GM12874 (cell line): ENCODE data around the gene NHP2.

Experiments
- CTCF ChIP-seq: IDR thresholded peaks from 2 replicates; pipeline ENCODE4 v1.5.1; 2011; ENCODE audit warnings: low read depth, mild to moderate bottlenecking, control low read depth, low read length, moderate library complexity; ENCODE audit not compliant: insufficient read depth

The NHP2 gene

GRCh38 chr5:178165581-178165980 lies 11.9 kb upstream of the NHP2 start:
- no peak for TF ChIP-seq CTCF

GRCh38 chr5:178163772-178164735 lies 10.4 kb upstream of the NHP2 start:
- peak; percentile 98 for TF ChIP-seq CTCF

GRCh38 chr5:178162481-178162880 lies 8.8 kb upstream of the NHP2 start:
- TF ChIP-seq CTCF: no peak

DNA sequence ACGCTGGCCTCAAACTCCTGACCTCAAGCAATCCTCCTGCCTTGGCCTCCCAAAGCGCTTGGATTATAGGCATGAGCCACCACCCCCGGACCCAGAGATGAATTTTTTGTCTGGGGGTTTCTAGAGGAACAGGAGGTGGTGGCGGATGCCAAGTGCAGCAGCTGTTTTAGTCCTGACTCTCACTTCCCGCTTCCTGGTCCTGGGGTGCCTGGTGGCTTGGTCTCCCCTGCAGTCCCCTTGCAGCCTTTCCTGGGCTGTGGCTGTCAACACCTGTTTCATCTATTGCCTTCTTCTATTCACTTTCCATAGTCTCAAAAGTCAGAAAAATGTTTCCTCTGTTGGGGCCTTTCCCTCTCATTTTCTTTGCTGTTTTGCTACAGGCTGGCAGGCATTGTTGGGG lies 6.5 kb upstream of the NHP2 start:
- TF ChIP-seq CTCF: no peak

DNA sequence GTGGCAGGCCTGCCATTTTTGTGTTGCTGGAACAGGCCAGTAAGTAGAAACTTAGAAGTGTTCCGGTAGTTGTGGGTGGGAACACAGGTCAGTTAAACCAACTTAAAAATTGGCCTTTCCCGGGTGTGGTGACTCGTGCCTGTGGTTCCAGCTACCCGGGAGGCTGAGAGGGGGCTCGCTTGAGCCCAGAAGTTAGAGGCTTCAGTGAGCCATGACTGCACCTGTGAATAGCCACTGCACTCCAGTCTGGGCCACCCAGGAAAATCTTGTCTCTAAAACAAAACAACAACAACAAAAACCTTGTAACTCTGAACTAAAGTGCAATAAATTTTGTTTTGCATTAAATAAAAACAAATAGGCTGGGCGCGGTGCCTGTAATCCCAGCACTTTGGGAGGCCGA lies 1.4 kb upstream of the NHP2 start:
- no peak for TF ChIP-seq CTCF

DNA sequence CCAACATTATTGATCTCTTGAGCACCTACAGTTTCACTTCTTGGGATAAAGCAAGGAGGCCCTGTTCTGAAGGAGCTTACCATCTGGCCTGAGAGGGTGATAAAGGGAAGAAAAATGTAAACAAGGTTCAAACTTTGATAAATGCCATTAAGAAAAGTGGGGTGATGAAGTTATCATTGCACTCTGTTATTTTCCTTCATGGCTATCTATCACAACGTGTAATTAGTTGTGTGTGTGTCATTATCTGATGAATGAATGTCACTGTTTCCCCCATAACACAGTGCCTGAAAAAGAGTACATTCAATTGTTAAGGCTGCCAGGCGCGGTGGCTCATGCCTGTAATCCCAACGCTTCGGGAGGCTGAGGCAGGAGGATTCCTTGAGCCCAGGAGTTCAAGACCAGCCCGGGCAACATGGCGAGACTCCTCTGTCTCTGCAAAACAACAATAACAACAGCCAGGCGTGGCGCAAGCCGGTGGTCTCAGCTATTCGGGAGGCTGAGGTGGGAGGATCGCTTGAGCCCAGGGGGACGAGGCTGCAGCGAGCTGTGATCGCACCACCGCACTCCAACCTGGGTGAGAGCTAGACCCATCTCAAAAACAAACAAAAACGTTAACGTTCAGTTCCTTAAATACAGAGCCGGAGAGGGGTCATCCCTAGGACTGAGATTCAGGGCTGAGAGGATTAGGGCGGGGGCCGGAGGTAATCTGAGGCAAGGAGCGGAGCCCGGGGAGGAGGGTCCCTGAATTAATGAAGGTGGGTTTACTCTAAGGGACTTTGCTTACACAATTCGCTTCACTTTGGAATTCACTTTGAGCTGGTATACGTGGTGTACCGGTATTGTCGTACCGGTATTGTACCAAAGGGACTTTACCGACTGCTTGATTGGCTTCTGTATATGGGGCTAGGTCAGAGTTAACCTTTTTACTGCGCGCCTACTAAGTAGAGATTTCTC lies 917 bp downstream of the NHP2 start:
- TF ChIP-seq CTCF: no peak
